Chondrocyte (in vitro differentiated cells): ENCODE measurements around the gene FBXW8. TPM values are rescaled to one million over a fixed set of nuclear protein-coding genes. Genes with fewer than 3 reads are reported as not detected.
A peak's percentile ranks its signal among the peaks of the same experiment; 100 is the strongest.

ENCODE experiments used
- DNase-seq: peaks from one replicate; pipeline ENCODE4 v3.0.0; 2021; ENCODE audit warnings: mixed read lengths, low spot score
- H3K27ac Mint-ChIP-seq: one replicate; pipeline ENCODE4 v1.8.0; 2021; ENCODE audit warnings: mild to moderate bottlenecking, moderate library complexity, mixed read lengths; ENCODE audit not compliant: unreplicated experiment
- H3K27me3 Mint-ChIP-seq: 2 replicates; pipeline ENCODE4 v1.8.0; 2021; ENCODE audit warnings: low read depth, mixed read lengths
- H3K36me3 Mint-ChIP-seq: 2 replicates; pipeline ENCODE4 v1.8.0; 2021; ENCODE audit warnings: low read depth, mixed read lengths
- H3K4me1 Mint-ChIP-seq: 2 replicates; pipeline ENCODE4 v1.8.0; 2021; ENCODE audit warnings: low read depth, mild to moderate bottlenecking, mixed read lengths
- H3K4me3 Mint-ChIP-seq: one replicate; pipeline ENCODE4 v1.8.0; 2021; ENCODE audit warnings: mild to moderate bottlenecking, moderate library complexity, mixed read lengths; ENCODE audit not compliant: unreplicated experiment
- H3K9me3 Mint-ChIP-seq: 2 replicates; pipeline ENCODE4 v1.8.0; 2021; ENCODE audit warnings: low read depth, mixed read lengths
- CTCF ChIP-seq: fragments of 200-600 bp; sonication (generic); IDR thresholded peaks from 2 replicates; pipeline ENCODE4 v1.5.0; 2021; ENCODE audit warnings: antibody characterized with exemption, mild to moderate bottlenecking, moderate library complexity
- total RNA-seq: library from RNA; stranded (reverse); gene quantifications from 3 replicates; pipeline ENCODE4 v1.2.1, GENCODE V29; 2021

The FBXW8 gene
- total RNA-seq, 1 donor from 2014 or later = 30.3 TPM

- peaks cover 32% of the 10 kb centered on the region for H3K4me1 Mint-ChIP-seq
- H3K4me3 Mint-ChIP-seq = peak overlapping the region; percentile 85
- no peak for DNase-seq
- peaks cover 3% of the 10 kb centered on the region for H3K36me3 Mint-ChIP-seq
- peak overlapping the region; percentile 87 for H3K27ac Mint-ChIP-seq
- peaks cover 1% of the 10 kb centered on the region for H3K27me3 Mint-ChIP-seq
- H3K9me3 Mint-ChIP-seq = no peaks in the 10 kb centered on the region
- TF ChIP-seq CTCF = no peak
These were observed 488 bp upstream of the FBXW8 start for GRCh38 chr12:116910280-116910644.

GRCh38 chr12:116915326-116915725 lies 4.6 kb downstream of the FBXW8 start:
- Mint-ChIP-seq H3K4me3 (no peak overlapping the region), H3K4me1 (peaks cover 58% of the 10 kb centered on the region), H3K27me3 (no peaks in the 10 kb centered on the region), H3K36me3 (peaks cover 3% of the 10 kb centered on the region), H3K27ac (no peak overlapping the region), H3K9me3 (peaks cover 6% of the 10 kb centered on the region)
- no peak for TF ChIP-seq CTCF
- no peak for DNase-seq

DNA sequence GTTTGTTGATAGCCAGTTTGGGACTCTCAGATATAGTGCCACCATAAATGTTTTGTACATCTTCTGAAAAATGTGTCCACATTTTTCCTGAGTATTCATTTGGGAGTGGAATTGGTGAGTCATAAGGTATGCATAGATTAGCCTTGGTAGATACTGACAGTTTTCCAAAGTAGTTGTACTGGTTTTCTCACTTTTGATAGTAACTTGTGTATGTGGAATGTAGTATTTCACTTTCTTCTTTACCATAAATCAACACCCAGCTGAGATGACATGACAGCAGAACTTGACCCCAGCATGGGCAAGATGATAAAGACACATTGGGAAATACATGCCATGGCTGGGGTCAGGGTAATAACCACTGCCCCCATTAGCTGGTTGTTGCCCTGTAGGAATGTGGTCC lies 5.4 kb downstream of the FBXW8 start:
- no peak for DNase-seq

GRCh38 chr12:116916714-116917114 lies 6.0 kb downstream of the FBXW8 start:
- Mint-ChIP-seq H3K27ac (peak overlapping the region; percentile 24), H3K27me3 (no peaks in the 10 kb centered on the region), H3K9me3 (peaks cover 6% of the 10 kb centered on the region), H3K4me3 (no peak overlapping the region), H3K4me1 (peaks cover 63% of the 10 kb centered on the region), H3K36me3 (peaks cover 3% of the 10 kb centered on the region)
- no peak for TF ChIP-seq CTCF
- no peak for DNase-seq

More for the DNA sequence above, 5.4 kb downstream of the FBXW8 start:
- peaks cover 3% of the 10 kb centered on the region for H3K36me3 Mint-ChIP-seq
- no peaks in the 10 kb centered on the region for H3K27me3 Mint-ChIP-seq
- H3K4me1 Mint-ChIP-seq = peaks cover 62% of the 10 kb centered on the region
- no peak overlapping the region for H3K27ac Mint-ChIP-seq
- H3K9me3 Mint-ChIP-seq = peaks cover 6% of the 10 kb centered on the region
- TF ChIP-seq CTCF = no peak
- no peak overlapping the region for H3K4me3 Mint-ChIP-seq

DNA sequence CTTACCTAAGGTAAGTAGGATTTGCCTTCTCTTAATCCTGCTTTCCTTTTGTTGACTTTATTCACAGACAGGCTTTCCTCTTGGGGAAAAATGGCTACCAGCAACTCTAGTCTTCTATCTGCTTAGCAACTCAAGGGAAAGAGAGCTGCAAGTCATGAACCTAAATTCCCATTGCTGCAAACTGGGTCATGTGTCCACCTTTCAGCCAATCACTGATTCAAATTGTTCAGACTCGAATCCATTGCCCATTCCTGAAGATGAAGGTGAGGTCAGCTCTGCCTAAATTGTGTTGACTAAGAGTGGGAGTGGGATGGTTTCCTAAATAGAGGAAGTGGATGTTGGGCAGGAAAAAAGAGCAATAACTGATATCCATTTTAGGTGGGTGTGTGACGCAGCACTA lies 7.7 kb downstream of the FBXW8 start:
- H3K4me1 Mint-ChIP-seq = peaks cover 60% of the 10 kb centered on the region
- peaks cover 6% of the 10 kb centered on the region for H3K9me3 Mint-ChIP-seq
- peaks cover 3% of the 10 kb centered on the region for H3K36me3 Mint-ChIP-seq
- no peaks in the 10 kb centered on the region for H3K27me3 Mint-ChIP-seq
- H3K4me3 Mint-ChIP-seq = no peak overlapping the region
- no peak for TF ChIP-seq CTCF
- no peak overlapping the region for H3K27ac Mint-ChIP-seq
- no peak for DNase-seq
